Cardiac fibroblast (primary cell): Measurements from ENCODE around the gene RETREG1.

Source experiments
- DNase-seq, 2 donors: peaks; one replicate each; pipeline versions ENCODE4 v3.0.0 to v3.0.0-alpha.2; 2010; ENCODE audit warnings: low read depth in 2 of 2
- H3K4me3 ChIP-seq, 2 donors: replicated peaks in 1 of 2; 1 replicate in 1 of 2; 2 replicates in 1 of 2; pipeline ENCODE4 v1.5.1; 2011; ENCODE audit warnings: low read depth in 2 of 2, low read length in 2 of 2, mild to moderate bottlenecking in 2 of 2, moderate library complexity in 1 of 2
- CTCF ChIP-seq: IDR thresholded peaks from one replicate; pipeline ENCODE4 v1.5.1; 2011; ENCODE audit warnings: low read depth, mild to moderate bottlenecking, low read length, inconsistent platforms

The RETREG1 gene

GRCh38 chr5:16557477-16557876 lies 59.3 kb downstream of the RETREG1 start:
- no peak for TF ChIP-seq CTCF

GRCh38 chr5:16554110-16554509 lies 62.7 kb downstream of the RETREG1 start:
- H3K4me3 ChIP-seq, result no peak overlapping the region
- no peak for DNase-seq
- TF ChIP-seq CTCF, result no peak

More at GRCh38 chr5:16557477-16557876, 59.3 kb downstream of the RETREG1 start:
- no peak overlapping the region for H3K4me3 ChIP-seq
- DNase-seq, result no peak

- no peak overlapping the region for H3K4me3 ChIP-seq
- peak; percentile 72 to 76 for DNase-seq
- peak; percentile 95 for TF ChIP-seq CTCF
Measured at GRCh38 chr5:16552666-16553343, 64.0 kb downstream of the RETREG1 start.

GRCh38 chr5:16551628-16552027 lies 65.2 kb downstream of the RETREG1 start:
- no peak overlapping the region for H3K4me3 ChIP-seq
- no peak for DNase-seq
- no peak for TF ChIP-seq CTCF

GRCh38 chr5:16550316-16550952 lies 66.4 kb downstream of the RETREG1 start:
- peak; percentile 86 for TF ChIP-seq CTCF
- DNase-seq, result peak; percentile 56 to 73
- H3K4me3 ChIP-seq, result no peak overlapping the region

GRCh38 chr5:16549491-16550206 lies 67.1 kb downstream of the RETREG1 start:
- no peak for TF ChIP-seq CTCF
- no peak overlapping the region for H3K4me3 ChIP-seq
- DNase-seq, result peak; percentile 9 to 72
